Stimulated activated naive CD8-positive, alpha-beta T cell treated with anti-CD3 and anti-CD28 coated beads, Interleukin-15, Interleukin-2, amounts not matched to agents 100 ng/mL and 50 ng/mL, for 24 hours (primary cell): Measurements from ENCODE around the gene CEP295NL.

ENCODE experiments used
- H3K27ac Mint-ChIP-seq: one replicate; pipeline ENCODE4 v1.8.0; 2021; ENCODE audit warnings: mild to moderate bottlenecking, mixed read lengths
- H3K27me3 Mint-ChIP-seq: one replicate; pipeline ENCODE4 v1.8.0; 2021; ENCODE audit warnings: mixed read lengths
- H3K36me3 Mint-ChIP-seq: one replicate; pipeline ENCODE4 v1.8.0; 2021; ENCODE audit warnings: low read depth, mixed read lengths
- H3K4me1 Mint-ChIP-seq: one replicate; pipeline ENCODE4 v1.8.0; 2021; ENCODE audit warnings: low read depth, mixed read lengths
- H3K4me3 Mint-ChIP-seq: one replicate; pipeline ENCODE4 v1.8.0; 2021; ENCODE audit warnings: mild to moderate bottlenecking, mixed read lengths
- H3K9me3 Mint-ChIP-seq: one replicate; pipeline ENCODE4 v1.8.0; 2021; ENCODE audit warnings: mixed read lengths

The CEP295NL gene

DNA sequence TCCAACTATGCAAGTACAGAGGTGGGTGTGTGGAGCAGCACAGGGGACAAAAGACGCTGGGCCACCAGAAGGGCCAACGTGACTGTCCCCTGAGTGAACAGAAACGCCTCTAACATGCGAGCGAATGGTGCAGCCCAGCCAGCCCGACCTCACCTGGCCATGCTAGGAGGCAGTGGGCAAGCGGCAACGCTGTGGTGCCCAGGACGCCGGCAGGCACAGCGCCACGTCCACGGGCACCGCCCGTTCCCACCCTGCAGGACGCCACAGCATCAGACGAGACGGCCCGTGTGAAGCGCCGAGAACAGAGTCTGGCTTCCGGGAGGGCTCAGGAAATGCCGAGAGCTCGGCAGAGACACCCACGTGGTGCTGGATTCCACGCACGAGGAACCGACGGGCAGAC, 2.2 kb downstream of the CEP295NL start:
- Mint-ChIP-seq H3K4me3 (no peak overlapping the region), H3K9me3 (no peaks in the 10 kb centered on the region), H3K27me3 (no peaks in the 10 kb centered on the region), H3K4me1 (peaks cover 12% of the 10 kb centered on the region), H3K27ac (no peak overlapping the region), H3K36me3 (no peaks in the 10 kb centered on the region)

DNA sequence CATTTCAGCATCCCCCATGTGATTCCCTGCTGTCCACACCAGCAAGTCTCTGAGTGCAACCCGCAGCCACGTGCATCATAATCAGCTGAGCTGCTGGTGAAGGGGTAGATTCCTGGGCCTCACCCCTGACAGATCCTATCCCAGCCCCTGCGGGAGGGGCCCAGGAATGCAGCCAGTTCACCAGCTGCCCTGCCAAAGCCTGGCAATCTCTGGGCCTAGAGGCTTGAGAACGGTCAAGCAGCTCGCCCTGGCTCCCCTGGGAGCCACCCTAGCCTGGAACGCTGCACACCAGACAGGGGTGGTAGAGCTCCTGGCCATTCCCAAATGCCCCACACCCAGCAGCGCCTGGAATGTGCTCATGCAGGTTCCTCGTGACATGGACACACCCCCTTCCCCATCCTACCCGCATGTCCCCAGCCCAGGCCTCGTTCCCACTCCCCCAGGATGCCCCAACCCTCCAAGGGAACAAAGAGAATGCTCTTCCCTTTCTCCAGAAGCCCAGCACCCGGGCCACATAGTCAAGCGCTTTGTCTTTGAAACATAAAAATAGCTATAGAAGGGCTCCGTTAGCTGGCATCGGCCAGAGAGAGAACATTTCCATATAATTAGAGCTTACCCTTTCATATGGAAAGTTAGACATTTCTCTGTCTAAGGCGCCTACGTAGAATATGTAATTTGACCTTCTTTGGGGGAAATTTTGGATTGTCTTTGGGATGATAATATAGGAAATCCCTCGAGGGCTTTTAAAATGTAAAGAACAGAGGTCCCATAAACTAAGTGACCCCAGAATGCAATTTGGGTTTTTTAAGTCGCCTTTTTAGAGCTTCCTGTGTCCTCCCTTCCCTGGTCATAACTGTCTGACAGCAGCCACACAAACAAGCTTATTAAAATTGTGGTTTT, 3.4 kb downstream of the CEP295NL start:
- Mint-ChIP-seq H3K27me3 (no peaks in the 10 kb centered on the region), H3K4me3 (no peak overlapping the region), H3K36me3 (no peaks in the 10 kb centered on the region)

DNA sequence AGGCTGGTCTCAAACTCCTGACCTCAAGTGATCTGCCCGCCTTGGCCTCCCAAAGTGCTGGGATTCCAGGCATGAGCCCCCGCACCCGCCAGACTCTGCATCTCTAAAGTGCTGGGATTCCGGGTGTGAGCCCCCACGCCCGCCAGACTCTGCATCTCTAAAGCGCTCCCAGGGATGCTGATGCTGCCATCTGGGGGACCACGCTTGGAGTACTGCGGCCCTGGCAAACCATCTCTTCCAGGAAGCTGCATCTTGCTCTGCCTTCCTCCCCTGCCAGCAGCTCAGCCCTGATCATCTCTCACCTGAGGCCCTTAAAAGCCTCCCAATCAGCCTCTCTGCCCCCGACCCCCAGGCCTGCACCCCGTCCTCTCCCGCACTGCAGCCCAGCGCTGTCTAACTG, 4.1 kb downstream of the CEP295NL start:
- Mint-ChIP-seq H3K4me1 (peaks cover 12% of the 10 kb centered on the region), H3K4me3 (no peak overlapping the region), H3K9me3 (no peaks in the 10 kb centered on the region), H3K27me3 (no peaks in the 10 kb centered on the region), H3K36me3 (no peaks in the 10 kb centered on the region), H3K27ac (no peak overlapping the region)

More for the DNA sequence above, 3.4 kb downstream of the CEP295NL start:
- Mint-ChIP-seq H3K9me3 (no peaks in the 10 kb centered on the region), H3K4me1 (peaks cover 12% of the 10 kb centered on the region), H3K27ac (no peak overlapping the region)

- H3K27me3 Mint-ChIP-seq: no peaks in the 10 kb centered on the region
- H3K4me3 Mint-ChIP-seq: no peak overlapping the region
- H3K9me3 Mint-ChIP-seq: no peaks in the 10 kb centered on the region
- H3K4me1 Mint-ChIP-seq: peaks cover 5% of the 10 kb centered on the region
- H3K36me3 Mint-ChIP-seq: no peaks in the 10 kb centered on the region
- no peak overlapping the region for H3K27ac Mint-ChIP-seq
Observed at GRCh38 chr17:78898075-78898836, 4.7 kb downstream of the CEP295NL start.

GRCh38 chr17:78897664-78898047, 5.3 kb downstream of the CEP295NL start:
- peaks cover 4% of the 10 kb centered on the region for H3K4me1 Mint-ChIP-seq
- no peaks in the 10 kb centered on the region for H3K27me3 Mint-ChIP-seq
- no peak overlapping the region for H3K4me3 Mint-ChIP-seq
- H3K36me3 Mint-ChIP-seq: no peaks in the 10 kb centered on the region
- no peaks in the 10 kb centered on the region for H3K9me3 Mint-ChIP-seq
- no peak overlapping the region for H3K27ac Mint-ChIP-seq

GRCh38 chr17:78896834-78897663, 6.0 kb downstream of the CEP295NL start:
- Mint-ChIP-seq H3K4me3 (no peak overlapping the region), H3K36me3 (no peaks in the 10 kb centered on the region), H3K27ac (no peak overlapping the region)

GRCh38 chr17:78896091-78896833, 6.7 kb downstream of the CEP295NL start:
- H3K27me3 Mint-ChIP-seq: no peaks in the 10 kb centered on the region
- H3K36me3 Mint-ChIP-seq: no peaks in the 10 kb centered on the region
- H3K4me3 Mint-ChIP-seq: no peak overlapping the region
- no peaks in the 10 kb centered on the region for H3K9me3 Mint-ChIP-seq
- H3K27ac Mint-ChIP-seq: no peak overlapping the region
- H3K4me1 Mint-ChIP-seq: peaks cover 12% of the 10 kb centered on the region

More at GRCh38 chr17:78896834-78897663, 6.0 kb downstream of the CEP295NL start:
- Mint-ChIP-seq H3K9me3 (no peaks in the 10 kb centered on the region), H3K27me3 (no peaks in the 10 kb centered on the region), H3K4me1 (peaks cover 6% of the 10 kb centered on the region)

DNA sequence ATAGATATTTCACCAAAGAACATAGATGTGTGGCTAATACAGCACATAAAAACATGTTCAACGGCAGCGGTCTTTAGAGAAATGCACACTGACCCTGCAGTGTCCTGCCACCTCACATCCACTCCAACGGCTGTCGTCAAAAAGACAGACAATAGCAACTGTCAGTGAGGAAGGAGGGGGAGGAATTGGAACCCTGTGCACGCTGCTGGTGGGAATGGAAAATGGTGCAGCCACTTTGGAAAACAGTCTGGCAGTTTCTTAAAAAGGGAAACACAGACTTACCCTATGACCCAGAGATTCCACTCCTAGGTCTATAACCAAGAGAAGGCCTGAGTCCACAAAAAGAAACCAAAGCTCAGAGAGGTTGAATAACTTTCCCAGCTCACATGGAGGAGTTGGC, 7.7 kb downstream of the CEP295NL start:
- no peak overlapping the region for H3K27ac Mint-ChIP-seq
- H3K36me3 Mint-ChIP-seq: no peaks in the 10 kb centered on the region
- H3K9me3 Mint-ChIP-seq: no peaks in the 10 kb centered on the region
- peaks cover 21% of the 10 kb centered on the region for H3K4me1 Mint-ChIP-seq
- no peaks in the 10 kb centered on the region for H3K27me3 Mint-ChIP-seq
- no peak overlapping the region for H3K4me3 Mint-ChIP-seq

GRCh38 chr17:78893684-78894083, 9.3 kb downstream of the CEP295NL start:
- no peak overlapping the region for H3K4me3 Mint-ChIP-seq
- peaks cover 37% of the 10 kb centered on the region for H3K4me1 Mint-ChIP-seq
- H3K27ac Mint-ChIP-seq: no peak overlapping the region
- no peaks in the 10 kb centered on the region for H3K9me3 Mint-ChIP-seq
- no peaks in the 10 kb centered on the region for H3K27me3 Mint-ChIP-seq
- no peaks in the 10 kb centered on the region for H3K36me3 Mint-ChIP-seq

DNA sequence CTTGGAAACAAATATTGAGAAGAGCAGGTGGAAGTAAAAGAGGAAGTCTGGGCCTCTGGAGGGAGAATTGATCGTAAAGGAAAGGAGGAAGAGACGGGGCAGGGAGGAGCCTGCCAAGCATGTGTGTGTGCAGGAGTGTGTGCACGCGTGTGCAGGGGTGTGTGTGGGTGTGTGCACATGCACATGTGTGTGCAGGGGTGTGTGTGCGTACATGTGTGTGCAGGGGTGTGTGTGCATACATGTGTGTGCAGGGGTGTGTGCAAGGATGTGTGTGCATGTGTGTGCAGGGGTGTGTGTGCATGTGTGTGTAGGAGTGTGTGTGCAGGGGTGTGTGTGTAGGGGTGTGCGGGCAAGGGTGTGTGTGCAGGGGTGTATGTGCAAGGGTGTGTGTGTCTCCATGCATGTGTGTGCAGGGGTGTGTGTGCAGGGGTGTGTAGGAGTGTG, 10.0 kb downstream of the CEP295NL start:
- H3K27me3 Mint-ChIP-seq: no peaks in the 10 kb centered on the region
- no peak overlapping the region for H3K4me3 Mint-ChIP-seq
- H3K4me1 Mint-ChIP-seq: peaks cover 40% of the 10 kb centered on the region
- H3K9me3 Mint-ChIP-seq: no peaks in the 10 kb centered on the region
- H3K36me3 Mint-ChIP-seq: no peaks in the 10 kb centered on the region
- no peak overlapping the region for H3K27ac Mint-ChIP-seq

DNA sequence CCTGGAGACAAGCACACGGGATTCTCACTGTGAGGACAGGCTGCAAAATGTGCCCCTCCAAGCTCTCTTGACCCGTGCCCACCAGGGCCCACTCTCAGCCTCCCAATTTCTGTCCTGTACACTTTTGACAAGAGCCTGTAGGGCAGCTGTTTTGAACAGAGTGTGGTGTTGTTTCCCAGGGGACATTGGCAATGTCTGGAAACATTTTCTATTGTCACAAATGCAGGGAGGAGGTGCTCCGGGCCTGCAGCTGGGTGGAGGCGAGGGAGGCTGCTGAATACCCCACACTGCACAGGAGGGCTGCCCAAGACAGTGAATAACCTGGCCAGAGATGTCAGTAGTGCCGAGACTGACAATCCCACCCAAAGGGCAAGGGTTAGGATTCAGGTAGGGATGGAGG, 10.5 kb downstream of the CEP295NL start:
- Mint-ChIP-seq H3K27ac (no peak overlapping the region), H3K4me3 (no peak overlapping the region), H3K36me3 (no peaks in the 10 kb centered on the region), H3K9me3 (no peaks in the 10 kb centered on the region), H3K27me3 (no peaks in the 10 kb centered on the region), H3K4me1 (peaks cover 40% of the 10 kb centered on the region)

- no peaks in the 10 kb centered on the region for H3K36me3 Mint-ChIP-seq
- no peak overlapping the region for H3K4me3 Mint-ChIP-seq
- H3K4me1 Mint-ChIP-seq: peaks cover 40% of the 10 kb centered on the region
- H3K27me3 Mint-ChIP-seq: no peaks in the 10 kb centered on the region
- no peaks in the 10 kb centered on the region for H3K9me3 Mint-ChIP-seq
- no peak overlapping the region for H3K27ac Mint-ChIP-seq
Observed at GRCh38 chr17:78892062-78892456, 10.9 kb downstream of the CEP295NL start.

GRCh38 chr17:78891406-78892061, 11.5 kb downstream of the CEP295NL start:
- no peak overlapping the region for H3K4me3 Mint-ChIP-seq
- peak overlapping the region; percentile 34 for H3K27ac Mint-ChIP-seq

GRCh38 chr17:78890498-78890897, 12.5 kb downstream of the CEP295NL start:
- H3K36me3 Mint-ChIP-seq: no peaks in the 10 kb centered on the region
- no peaks in the 10 kb centered on the region for H3K27me3 Mint-ChIP-seq
- peaks cover 40% of the 10 kb centered on the region for H3K4me1 Mint-ChIP-seq
- H3K9me3 Mint-ChIP-seq: no peaks in the 10 kb centered on the region
- H3K4me3 Mint-ChIP-seq: no peak overlapping the region
- H3K27ac Mint-ChIP-seq: peak overlapping the region; percentile 43

More at GRCh38 chr17:78891406-78892061, 11.5 kb downstream of the CEP295NL start:
- H3K4me1 Mint-ChIP-seq: peaks cover 40% of the 10 kb centered on the region
- H3K27me3 Mint-ChIP-seq: no peaks in the 10 kb centered on the region
- H3K36me3 Mint-ChIP-seq: no peaks in the 10 kb centered on the region
- no peaks in the 10 kb centered on the region for H3K9me3 Mint-ChIP-seq
